ENCODE data around the gene GUCY2F. TPM values are rescaled to one million over a fixed set of nuclear protein-coding genes. Genes with fewer than 3 reads are reported as not detected.

GUCY2F gene
- total and polyA plus RNA-seq, 7 experiments from 2014 or later: not detected

DNA sequence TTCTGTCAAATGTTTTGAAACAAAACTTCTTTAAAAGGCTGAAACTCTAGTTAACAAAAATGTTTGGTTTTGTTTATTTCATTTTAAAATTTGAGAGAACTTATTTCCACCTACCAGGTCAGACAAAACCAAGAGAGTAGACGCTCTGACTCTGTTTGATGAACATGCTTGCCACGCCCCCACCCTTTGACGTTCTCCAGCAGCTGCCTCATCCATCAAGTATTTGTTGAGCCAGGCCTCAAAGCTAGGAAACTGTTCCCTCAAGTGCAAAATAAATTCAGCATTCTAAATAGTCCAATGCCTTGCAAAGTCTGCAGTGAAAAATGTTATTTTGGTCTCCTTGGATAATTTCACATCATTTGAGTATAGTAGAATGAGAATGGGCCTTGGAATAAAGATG lies 121.6 kb downstream of the GUCY2F start:
- no peaks in the 10 kb centered on the region for H3K9me3 ChIP-seq (ENCODE audit: control insufficient read depth in 2 of 3, low read length in 3 of 3)
- H3K4me1 ChIP-seq (ENCODE audit: control insufficient read depth in 2 of 2, insufficient read depth in 2 of 2, low read length in 2 of 2): no peaks in the 10 kb centered on the region
- Mint-ChIP-seq H3K27me3 (no peaks in the 10 kb centered on the region), H3K4me3 (no peak overlapping the region), H3K36me3 (no peaks in the 10 kb centered on the region), H3K4me1 (no peaks in the 10 kb centered on the region), H3K27ac (peak overlapping the region in 1 of 9 donors; percentile 18), H3K9me3 (no peaks in the 10 kb centered on the region)
- CTCF ChIA-PET: no interaction called here
- no peak for ATAC-seq
- no peak overlapping the region for H3K27ac ChIP-seq (ENCODE audit: low read depth, low read length)
- DNase-seq: no peak
- intact Hi-C loops (cut with micrococcal nuclease): no loop called here
- H3K36me3 ChIP-seq (ENCODE audit: control insufficient read depth in 2 of 3, insufficient read depth in 3 of 3, low read length in 3 of 3): no peaks in the 10 kb centered on the region
- POLR2A ChIA-PET: no interaction called here
- H3K27me3 ChIP-seq (ENCODE audit: control insufficient read depth in 2 of 2, insufficient read depth in 2 of 2, low read length in 2 of 2): no peaks in the 10 kb centered on the region
- no peak overlapping the region for H3K4me3 ChIP-seq (ENCODE audit: low read length)

- Mint-ChIP-seq H3K36me3 (no peaks in the 10 kb centered on the region), H3K4me3 (no peak overlapping the region), H3K9me3 (no peaks in the 10 kb centered on the region), H3K27me3 (no peaks in the 10 kb centered on the region), H3K27ac (no peak overlapping the region), H3K4me1 (no peaks in the 10 kb centered on the region)
- intact Hi-C loops (cut with micrococcal nuclease): no loop called here
- H3K36me3 ChIP-seq (ENCODE audit: control insufficient read depth in 2 of 3, insufficient read depth in 3 of 3, low read length in 3 of 3): no peaks in the 10 kb centered on the region
- no peak overlapping the region for H3K4me3 ChIP-seq (ENCODE audit: low read length)
- no peak overlapping the region for H3K27ac ChIP-seq (ENCODE audit: low read depth, low read length)
- H3K4me1 ChIP-seq (ENCODE audit: control insufficient read depth in 2 of 2, insufficient read depth in 2 of 2, low read length in 2 of 2): no peaks in the 10 kb centered on the region
- ATAC-seq (peak; percentile 51), DNase-seq (no peak)
- CTCF ChIA-PET: no interaction called here
- no peaks in the 10 kb centered on the region for H3K9me3 ChIP-seq (ENCODE audit: control insufficient read depth in 2 of 3, low read length in 3 of 3)
- H3K27me3 ChIP-seq (ENCODE audit: control insufficient read depth in 2 of 2, insufficient read depth in 2 of 2, low read length in 2 of 2): no peaks in the 10 kb centered on the region
- POLR2A ChIA-PET: no interaction called here
Observed at GRCh38 chrX:109357706-109358105, 124.2 kb downstream of the GUCY2F start.

GRCh38 chrX:109356684-109357083 lies 125.2 kb downstream of the GUCY2F start:
- H3K4me1 ChIP-seq (ENCODE audit: control insufficient read depth in 2 of 2, insufficient read depth in 2 of 2, low read length in 2 of 2): no peaks in the 10 kb centered on the region
- Mint-ChIP-seq H3K27me3 (no peaks in the 10 kb centered on the region), H3K36me3 (no peaks in the 10 kb centered on the region), H3K27ac (no peak overlapping the region), H3K4me1 (no peaks in the 10 kb centered on the region), H3K9me3 (peaks cover 0 to 3% (median 0%) of the 10 kb centered on the region in 11 donors), H3K4me3 (no peak overlapping the region)
- no peaks in the 10 kb centered on the region for H3K36me3 ChIP-seq (ENCODE audit: control insufficient read depth in 2 of 3, insufficient read depth in 3 of 3, low read length in 3 of 3)
- ChIA-PET POLR2A (no interaction called here), CTCF (no interaction called here)
- no peak for ATAC-seq
- no peak overlapping the region for H3K4me3 ChIP-seq (ENCODE audit: low read length)
- no peak overlapping the region for H3K27ac ChIP-seq (ENCODE audit: low read depth, low read length)
- no peaks in the 10 kb centered on the region for H3K27me3 ChIP-seq (ENCODE audit: control insufficient read depth in 2 of 2, insufficient read depth in 2 of 2, low read length in 2 of 2)
- DNase-seq: no peak
- intact Hi-C loops (cut with micrococcal nuclease): no loop called here
- H3K9me3 ChIP-seq (ENCODE audit: control insufficient read depth in 2 of 3, low read length in 3 of 3): no peaks in the 10 kb centered on the region

GRCh38 chrX:109352066-109352588 lies 129.8 kb downstream of the GUCY2F start:
- Histone ChIP-seq H3K36me3 (ENCODE audit: control insufficient read depth in 2 of 3, insufficient read depth in 3 of 3, low read length in 3 of 3) (no peaks in the 10 kb centered on the region), H3K27ac (ENCODE audit: low read depth, low read length) (no peak overlapping the region), H3K27me3 (ENCODE audit: control insufficient read depth in 2 of 2, insufficient read depth in 2 of 2, low read length in 2 of 2) (no peaks in the 10 kb centered on the region), H3K9me3 (ENCODE audit: control insufficient read depth in 2 of 3, low read length in 3 of 3) (no peaks in the 10 kb centered on the region), H3K4me3 (ENCODE audit: low read length) (no peak overlapping the region), H3K4me1 (ENCODE audit: control insufficient read depth in 2 of 2, insufficient read depth in 2 of 2, low read length in 2 of 2) (no peaks in the 10 kb centered on the region)
- Mint-ChIP-seq H3K27me3 (no peaks in the 10 kb centered on the region), H3K9me3 (peaks cover 0 to 3% (median 0%) of the 10 kb centered on the region in 11 donors), H3K4me1 (no peaks in the 10 kb centered on the region), H3K27ac (no peak overlapping the region), H3K4me3 (no peak overlapping the region), H3K36me3 (no peaks in the 10 kb centered on the region)
- DNase-seq: no peak
- POLR2A ChIA-PET: no interaction called here
- no peak for ATAC-seq
- intact Hi-C loops (cut with micrococcal nuclease): no loop called here
- CTCF ChIA-PET: no interaction called here

- no peaks in the 10 kb centered on the region for H3K36me3 Mint-ChIP-seq
- peaks cover 0 to 3% (median 0%) of the 10 kb centered on the region in 11 donors for H3K9me3 Mint-ChIP-seq
- Histone ChIP-seq H3K4me3 (ENCODE audit: low read length) (no peak overlapping the region), H3K27ac (ENCODE audit: low read depth, low read length) (no peak overlapping the region), H3K9me3 (ENCODE audit: control insufficient read depth in 2 of 3, low read length in 3 of 3) (no peaks in the 10 kb centered on the region), H3K36me3 (ENCODE audit: control insufficient read depth in 2 of 3, insufficient read depth in 3 of 3, low read length in 3 of 3) (no peaks in the 10 kb centered on the region), H3K4me1 (ENCODE audit: control insufficient read depth in 2 of 2, insufficient read depth in 2 of 2, low read length in 2 of 2) (no peaks in the 10 kb centered on the region), H3K27me3 (ENCODE audit: control insufficient read depth in 2 of 2, insufficient read depth in 2 of 2, low read length in 2 of 2) (no peaks in the 10 kb centered on the region)
- H3K27ac Mint-ChIP-seq: no peak overlapping the region
- POLR2A ChIA-PET: no interaction called here
- DNase-seq (no peak), ATAC-seq (no peak)
- no peak overlapping the region for H3K4me3 Mint-ChIP-seq
- no peaks in the 10 kb centered on the region for H3K4me1 Mint-ChIP-seq
- intact Hi-C loops (cut with micrococcal nuclease): no loop called here
- CTCF ChIA-PET: no interaction called here
- H3K27me3 Mint-ChIP-seq: no peaks in the 10 kb centered on the region
Observed at GRCh38 chrX:109351557-109351956, 130.3 kb downstream of the GUCY2F start.

DNA sequence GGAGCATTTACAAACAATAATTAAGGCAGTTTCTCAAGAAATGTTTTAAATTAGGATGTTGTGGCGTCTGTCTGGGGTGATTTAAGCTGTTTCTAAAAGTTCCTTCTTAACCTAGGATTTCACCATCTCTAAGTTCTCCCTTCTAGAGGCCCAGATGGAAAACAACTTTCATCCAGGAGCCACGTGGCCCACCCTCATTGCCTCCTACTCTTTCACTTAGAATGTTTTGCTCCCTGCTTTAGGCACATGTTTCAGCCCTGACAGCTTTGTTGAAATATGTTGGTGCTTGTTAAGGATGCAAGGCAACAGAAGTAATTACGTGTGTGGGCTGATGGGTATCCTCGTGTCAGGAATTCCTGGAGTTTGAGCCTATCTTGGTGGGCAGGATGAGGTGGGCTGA lies 131.3 kb downstream of the GUCY2F start:
- ChIA-PET POLR2A (no interaction called here), CTCF (no interaction called here)
- Mint-ChIP-seq H3K27ac (no peak overlapping the region), H3K9me3 (peaks cover 0 to 3% (median 0%) of the 10 kb centered on the region in 11 donors), H3K27me3 (no peaks in the 10 kb centered on the region), H3K4me1 (no peaks in the 10 kb centered on the region), H3K36me3 (no peaks in the 10 kb centered on the region), H3K4me3 (no peak overlapping the region)
- H3K27ac ChIP-seq (ENCODE audit: low read depth, low read length): no peak overlapping the region
- no peaks in the 10 kb centered on the region for H3K4me1 ChIP-seq (ENCODE audit: control insufficient read depth in 2 of 2, insufficient read depth in 2 of 2, low read length in 2 of 2)
- H3K9me3 ChIP-seq (ENCODE audit: control insufficient read depth in 2 of 3, low read length in 3 of 3): no peaks in the 10 kb centered on the region
- H3K4me3 ChIP-seq (ENCODE audit: low read length): no peak overlapping the region
- H3K36me3 ChIP-seq (ENCODE audit: control insufficient read depth in 2 of 3, insufficient read depth in 3 of 3, low read length in 3 of 3): no peaks in the 10 kb centered on the region
- H3K27me3 ChIP-seq (ENCODE audit: control insufficient read depth in 2 of 2, insufficient read depth in 2 of 2, low read length in 2 of 2): no peaks in the 10 kb centered on the region
- intact Hi-C loops (cut with micrococcal nuclease): no loop called here
- DNase-seq (no peak), ATAC-seq (no peak)

DNA sequence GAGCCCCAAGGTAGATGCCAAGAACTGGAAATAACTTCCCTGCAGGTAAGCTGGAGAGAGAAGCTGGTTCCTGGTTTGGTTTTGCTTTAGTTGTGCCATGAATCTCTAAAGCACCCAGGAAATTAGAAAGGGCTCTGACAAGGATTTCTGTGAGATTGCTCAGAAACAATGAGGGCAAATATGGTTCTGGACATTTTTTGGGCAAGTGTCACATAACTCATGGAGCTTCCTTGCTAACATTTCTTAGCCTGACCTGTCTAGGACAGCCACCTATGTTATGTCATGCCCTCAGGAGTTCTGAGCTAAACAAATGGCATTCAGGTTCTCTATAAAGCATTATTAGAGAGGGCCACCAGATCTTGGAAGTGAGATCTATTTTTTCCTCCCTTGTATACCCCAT lies 131.8 kb downstream of the GUCY2F start:
- no peaks in the 10 kb centered on the region for H3K9me3 ChIP-seq (ENCODE audit: control insufficient read depth in 2 of 3, low read length in 3 of 3)
- H3K4me3 ChIP-seq (ENCODE audit: low read length): no peak overlapping the region
- H3K36me3 Mint-ChIP-seq: no peaks in the 10 kb centered on the region
- ChIA-PET POLR2A (no interaction called here), CTCF (no interaction called here)
- DNase-seq: no peak
- H3K27ac ChIP-seq (ENCODE audit: low read depth, low read length): no peak overlapping the region
- no peak overlapping the region for H3K4me3 Mint-ChIP-seq
- no peaks in the 10 kb centered on the region for H3K36me3 ChIP-seq (ENCODE audit: control insufficient read depth in 2 of 3, insufficient read depth in 3 of 3, low read length in 3 of 3)
- intact Hi-C loops (cut with micrococcal nuclease): no loop called here
- H3K4me1 ChIP-seq (ENCODE audit: control insufficient read depth in 2 of 2, insufficient read depth in 2 of 2, low read length in 2 of 2): no peaks in the 10 kb centered on the region
- no peaks in the 10 kb centered on the region for H3K27me3 ChIP-seq (ENCODE audit: control insufficient read depth in 2 of 2, insufficient read depth in 2 of 2, low read length in 2 of 2)
- ATAC-seq: no peak
- no peak overlapping the region for H3K27ac Mint-ChIP-seq
- H3K27me3 Mint-ChIP-seq: no peaks in the 10 kb centered on the region
- H3K9me3 Mint-ChIP-seq: peaks cover 0 to 3% (median 0%) of the 10 kb centered on the region in 11 donors
- H3K4me1 Mint-ChIP-seq: no peaks in the 10 kb centered on the region
